Stimulated activated CD4-positive, alpha-beta T cell treated with anti-CD3 and anti-CD28 coated beads, Interleukin-12 subunit alpha, Interleukin-12 subunit beta, amount 100 ng/mL, for 4 hours (primary cell): Measurements from ENCODE around the gene NID1.

Experiments used
- DNase-seq: peaks from one replicate; pipeline ENCODE4 v3.0.0-alpha.2; 2020

NID1 gene

DNA sequence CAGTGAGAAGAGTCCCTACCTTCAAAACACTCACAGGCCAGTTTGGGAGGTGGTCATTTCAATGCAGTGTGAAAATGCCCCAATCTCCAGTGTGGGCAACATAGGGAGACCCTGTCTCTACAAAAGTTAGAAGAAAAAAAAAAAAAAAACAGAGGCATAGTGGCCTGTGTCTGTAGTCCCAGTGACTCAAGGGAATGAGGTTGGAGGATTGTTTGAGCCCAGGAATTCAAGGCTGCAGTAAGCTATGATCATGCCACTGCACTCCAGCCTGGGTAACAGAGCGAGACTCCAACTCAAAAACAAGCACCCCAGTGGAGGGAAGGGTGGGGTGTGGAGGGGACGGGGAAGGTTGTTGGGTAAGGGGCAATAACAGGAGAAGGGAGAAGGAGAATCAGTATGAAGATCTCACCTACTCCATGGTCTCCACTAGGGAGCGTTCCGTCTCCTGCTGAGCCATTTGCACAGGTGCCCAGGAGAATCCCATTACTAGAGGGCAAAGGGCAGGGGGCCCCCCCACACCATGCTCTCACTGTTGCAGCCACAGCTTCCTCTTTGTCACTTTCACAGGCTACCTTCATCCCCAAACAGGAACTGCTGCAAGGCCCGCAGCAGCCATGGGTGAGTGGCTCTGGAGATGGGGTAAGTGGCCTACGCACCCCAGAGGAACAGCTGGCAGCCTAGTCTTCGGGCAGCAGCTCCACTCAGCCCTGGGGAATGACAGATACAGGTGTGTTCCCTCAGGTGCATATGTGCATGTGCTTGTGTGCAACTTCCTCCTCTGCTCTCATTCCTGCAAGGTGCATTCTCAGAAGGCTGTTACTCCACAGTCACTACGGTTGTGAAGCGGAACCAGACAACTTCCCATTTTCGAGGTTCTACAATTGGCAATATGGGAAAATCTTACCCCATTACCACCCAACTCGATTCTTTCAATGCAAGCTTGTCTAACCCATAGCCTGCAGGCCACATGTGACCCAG lies 110.3 kb downstream of the NID1 start:
- peak; percentile 17 for DNase-seq

DNA sequence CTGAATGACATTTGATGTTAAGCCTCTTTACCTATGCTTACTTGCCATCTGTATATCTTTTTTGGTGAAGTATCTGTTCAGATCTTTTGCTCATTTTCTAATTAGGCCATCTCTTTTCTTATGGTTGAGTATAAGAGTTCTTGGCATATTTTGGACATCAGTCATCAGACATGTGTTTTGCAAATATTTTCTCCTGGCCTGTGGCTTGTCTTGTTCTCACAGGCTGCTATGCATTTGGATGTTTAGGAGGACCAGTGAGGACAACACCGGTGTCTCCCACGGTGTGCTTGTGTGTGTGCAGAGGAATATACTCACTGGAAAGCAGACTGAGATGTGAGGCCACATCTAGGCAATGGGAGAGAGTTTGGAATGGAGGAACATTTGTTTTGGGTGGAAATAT lies 111.1 kb downstream of the NID1 start:
- no peak for DNase-seq

DNA sequence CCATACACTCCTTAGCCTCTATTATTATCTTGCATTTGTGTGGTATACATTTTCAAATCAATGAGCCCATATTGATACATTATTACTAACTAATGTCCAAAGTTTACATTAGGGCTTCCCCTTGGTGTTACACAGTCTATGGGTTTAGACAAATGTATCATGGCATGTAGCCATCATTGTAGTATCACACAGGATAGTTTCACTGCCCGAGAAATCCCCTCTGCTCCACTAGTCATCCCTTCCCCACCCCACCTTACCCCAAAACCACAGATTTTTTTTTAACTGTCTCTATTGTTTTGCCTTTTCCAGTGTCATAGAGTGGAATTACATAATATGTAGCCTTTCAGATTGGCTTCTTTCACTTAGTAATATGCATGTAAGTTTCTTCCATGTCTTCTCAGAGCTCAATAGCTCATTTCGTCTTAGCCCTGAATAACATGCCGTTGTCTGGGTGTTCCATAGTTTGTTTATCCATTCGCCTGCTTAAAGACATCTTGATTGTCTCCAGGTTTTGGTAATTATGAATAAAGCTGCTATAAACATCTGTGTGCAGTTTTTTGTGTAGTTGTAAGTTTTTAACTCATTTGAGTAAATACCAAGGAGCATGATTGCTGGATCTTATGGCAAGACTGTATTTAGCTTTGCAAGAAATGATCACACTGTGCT lies 111.8 kb downstream of the NID1 start:
- no peak for DNase-seq

DNA sequence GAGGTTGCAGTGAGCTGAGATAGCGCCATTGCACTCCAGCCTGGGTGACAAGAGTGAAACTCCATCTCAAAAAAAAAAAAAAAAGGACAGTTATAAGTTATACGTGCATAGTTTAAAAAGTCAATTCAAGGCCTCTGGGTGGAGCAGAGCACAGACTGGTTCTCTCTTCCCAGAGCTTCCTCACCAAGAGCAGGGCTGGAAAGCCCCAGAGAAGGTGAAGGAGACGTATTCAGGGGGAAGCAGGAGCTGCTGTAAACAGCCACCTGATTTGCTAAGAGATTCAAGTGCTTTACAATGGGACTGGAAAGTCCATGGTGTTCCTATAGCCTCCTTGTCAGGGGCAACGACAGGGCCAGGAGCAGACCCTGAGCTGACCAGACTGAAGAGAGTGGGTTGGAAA lies 113.2 kb downstream of the NID1 start:
- DNase-seq, result no peak

DNA sequence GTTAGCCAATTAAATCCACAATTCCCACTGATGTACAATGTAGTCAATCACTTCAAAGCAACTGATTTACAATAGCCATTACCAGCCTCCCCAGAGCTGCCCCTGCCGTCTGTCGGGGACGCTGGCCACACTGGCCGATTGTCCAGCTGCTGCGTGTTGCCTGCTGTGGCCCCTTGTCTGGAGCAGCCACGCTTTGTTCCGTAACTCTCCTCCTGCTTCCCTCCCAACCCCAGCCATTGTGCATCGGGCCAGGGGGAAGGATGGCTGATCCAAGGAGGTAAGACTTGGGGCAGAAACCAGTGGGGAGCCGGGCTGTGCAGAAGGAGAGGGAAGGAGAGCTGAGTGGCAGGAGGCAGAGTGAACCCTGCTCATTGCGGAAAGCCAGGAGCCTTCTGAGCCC lies 114.6 kb downstream of the NID1 start:
- no peak for DNase-seq

GRCh38 chr1:235948774-235949427 lies 116.0 kb downstream of the NID1 start:
- no peak for DNase-seq

- DNase-seq, result no peak
These were observed 116.9 kb downstream of the NID1 start for GRCh38 chr1:235947989-235948388.

DNA sequence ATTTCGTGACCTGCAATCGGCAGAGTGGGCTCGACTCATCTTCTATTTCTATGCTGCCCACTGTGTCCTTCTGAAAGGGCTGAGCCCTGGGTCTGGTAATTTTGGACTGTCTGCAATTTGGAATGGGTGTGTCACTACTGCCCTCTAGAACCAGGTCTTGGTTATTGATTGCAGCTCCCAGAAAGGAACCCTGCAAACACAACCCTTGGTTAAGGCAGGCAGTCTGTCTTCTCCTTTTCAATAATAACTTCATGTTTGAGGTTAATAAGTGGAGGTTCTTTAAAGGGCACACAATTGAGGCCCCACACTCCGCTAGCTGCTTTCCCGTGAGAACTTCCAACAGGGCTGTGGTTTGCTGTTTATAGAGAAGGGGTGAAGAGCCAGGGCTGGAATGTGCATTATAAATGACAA lies 118.3 kb downstream of the NID1 start:
- DNase-seq, result no peak

DNA sequence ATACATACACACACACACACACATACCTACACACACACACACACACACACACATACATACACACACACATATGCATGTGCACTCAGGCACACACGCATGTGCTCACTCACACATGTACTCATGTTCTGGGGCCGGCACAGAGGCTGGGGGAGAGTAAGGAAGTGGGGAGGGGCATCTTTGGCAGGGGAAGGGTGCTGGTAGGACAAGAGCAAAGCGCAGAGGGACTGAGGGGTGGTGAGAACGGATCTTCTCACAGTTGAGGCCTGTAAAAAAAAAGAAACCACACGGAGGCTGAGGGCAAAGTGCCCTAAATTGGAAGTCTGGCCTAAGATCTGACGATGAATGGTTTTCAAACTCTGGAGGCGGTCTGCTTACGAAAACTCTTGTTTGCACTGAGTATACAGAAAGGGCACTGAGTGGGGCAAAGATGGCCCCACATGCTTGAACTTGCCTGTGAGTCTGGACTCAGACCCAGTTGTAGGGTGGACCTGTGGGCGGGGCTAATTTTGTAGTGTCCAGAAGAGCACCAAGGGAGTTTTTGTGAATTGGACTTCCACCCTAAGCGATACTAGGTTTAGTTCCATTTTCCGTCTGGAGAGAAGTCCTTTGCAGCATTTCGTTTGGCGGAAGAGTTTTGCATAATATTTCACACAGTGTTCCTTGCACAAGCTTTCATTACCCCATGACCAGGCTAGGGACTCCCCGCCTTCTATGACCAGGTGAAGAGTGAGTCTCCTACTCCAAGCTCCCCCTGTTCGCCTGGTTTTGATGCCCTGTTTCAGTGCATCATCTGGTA lies 118.9 kb downstream of the NID1 start:
- DNase-seq, result no peak

DNA sequence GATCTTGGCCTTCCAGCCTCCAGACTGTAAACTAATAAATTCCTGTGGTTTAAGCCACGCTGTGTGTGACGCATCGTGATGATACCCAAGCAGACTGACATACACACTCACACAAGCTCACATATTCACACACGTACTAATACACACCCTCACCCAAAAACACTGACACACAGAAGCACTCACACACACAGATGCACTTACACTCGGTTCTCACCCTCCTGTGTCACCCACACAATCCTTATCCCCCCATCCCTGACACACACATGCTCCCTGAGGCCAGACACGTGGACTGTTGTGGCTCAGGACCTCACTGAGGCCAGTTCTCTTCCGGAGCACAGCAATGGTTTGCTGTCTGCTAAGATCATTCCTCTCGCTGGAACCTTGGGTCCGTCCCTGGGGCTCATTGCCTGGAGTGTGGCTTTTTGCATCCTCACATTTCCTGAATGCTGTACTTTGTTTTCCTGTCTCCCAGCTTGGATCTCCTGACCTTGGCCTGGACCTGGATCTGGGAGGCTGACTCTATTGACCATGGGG lies 121.2 kb downstream of the NID1 start:
- no peak for DNase-seq

- DNase-seq, result no peak
These were observed 121.8 kb downstream of the NID1 start for GRCh38 chr1:235942979-235943575.

DNA sequence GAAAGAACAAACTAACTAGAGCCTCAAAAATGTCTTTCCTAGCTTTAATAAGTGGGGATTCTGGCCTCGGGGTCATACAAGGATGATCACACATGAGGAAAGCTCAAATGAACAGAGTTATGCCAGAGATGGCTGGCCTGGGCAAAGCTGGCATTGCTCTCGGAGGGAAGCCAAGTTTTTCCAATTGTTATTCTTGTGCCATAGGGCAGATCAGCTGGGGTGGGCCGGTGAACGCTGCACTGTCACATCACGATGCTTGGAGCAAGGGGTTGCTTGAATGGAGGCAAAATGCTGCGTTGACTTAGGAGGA lies 122.3 kb downstream of the NID1 start:
- no peak for DNase-seq

DNA sequence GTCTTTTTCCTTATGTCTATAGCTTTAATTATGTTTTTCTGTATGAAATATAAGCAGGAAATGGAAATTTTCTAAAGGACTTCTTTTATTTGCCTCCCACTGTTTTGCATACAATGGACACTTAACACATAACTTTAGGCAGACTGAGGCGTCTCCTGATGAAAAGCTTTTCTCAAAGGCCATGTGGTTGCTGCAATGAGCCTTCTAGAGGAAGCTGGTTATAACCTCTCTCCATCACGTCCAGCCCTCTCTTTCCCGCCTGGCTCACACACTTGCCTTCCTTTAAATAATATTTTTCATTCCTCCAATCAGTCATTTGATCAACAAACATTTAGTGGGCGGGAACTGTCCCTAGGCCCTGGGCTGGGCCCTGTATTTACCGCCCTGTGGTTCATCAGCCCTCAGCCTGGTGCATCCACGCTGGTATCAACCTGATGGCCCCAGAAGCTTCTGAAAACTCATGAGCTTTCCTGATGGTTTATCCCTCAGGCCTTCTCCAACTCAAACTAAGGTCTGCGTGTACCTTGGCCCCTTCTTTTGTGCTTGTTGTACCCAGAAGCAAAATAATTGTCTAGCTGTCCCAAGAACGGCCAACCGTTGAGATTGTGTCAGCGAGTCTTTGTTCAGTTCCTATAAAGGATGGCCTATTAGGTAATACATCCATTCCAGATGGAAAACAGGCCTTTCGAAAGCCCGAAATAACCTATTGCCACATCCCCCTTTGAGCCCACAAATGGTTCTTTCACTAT lies 122.8 kb downstream of the NID1 start:
- DNase-seq, result no peak

DNA sequence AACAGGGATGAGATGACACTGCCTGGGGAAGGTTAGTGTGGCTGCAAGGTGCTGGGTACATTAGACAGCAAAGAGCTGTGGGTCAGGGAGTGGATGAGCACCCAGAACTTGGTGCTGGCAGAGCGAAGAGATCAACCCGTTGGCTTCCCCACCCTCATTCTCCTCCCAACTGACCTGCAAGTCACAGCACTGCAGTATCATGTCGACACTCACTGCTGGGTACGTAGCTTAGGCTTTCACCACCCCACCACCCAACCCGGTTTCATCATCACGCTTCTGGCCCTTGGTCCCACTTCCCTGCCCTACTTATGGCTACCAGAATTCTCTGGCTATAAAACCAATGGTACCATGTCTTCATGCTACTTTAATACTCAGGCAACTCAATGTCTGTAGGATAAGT lies 124.6 kb downstream of the NID1 start:
- DNase-seq, result no peak

DNA sequence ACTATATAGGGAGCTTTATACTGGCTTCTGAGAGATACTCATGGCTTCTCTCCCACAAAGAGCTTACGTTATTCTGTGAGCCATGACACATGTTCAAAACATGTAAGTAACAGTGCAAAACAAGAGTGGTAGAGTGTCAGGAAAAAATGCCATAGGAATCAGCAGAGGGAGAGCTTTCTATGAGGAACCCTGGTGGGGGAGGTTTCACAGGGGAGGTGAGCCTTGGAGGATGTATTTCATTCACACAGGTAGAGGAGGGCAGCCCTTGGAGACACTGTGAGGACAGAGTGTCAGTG lies 125.5 kb downstream of the NID1 start:
- no peak for DNase-seq

GRCh38 chr1:235938709-235939479 lies 126.0 kb downstream of the NID1 start:
- no peak for DNase-seq

DNA sequence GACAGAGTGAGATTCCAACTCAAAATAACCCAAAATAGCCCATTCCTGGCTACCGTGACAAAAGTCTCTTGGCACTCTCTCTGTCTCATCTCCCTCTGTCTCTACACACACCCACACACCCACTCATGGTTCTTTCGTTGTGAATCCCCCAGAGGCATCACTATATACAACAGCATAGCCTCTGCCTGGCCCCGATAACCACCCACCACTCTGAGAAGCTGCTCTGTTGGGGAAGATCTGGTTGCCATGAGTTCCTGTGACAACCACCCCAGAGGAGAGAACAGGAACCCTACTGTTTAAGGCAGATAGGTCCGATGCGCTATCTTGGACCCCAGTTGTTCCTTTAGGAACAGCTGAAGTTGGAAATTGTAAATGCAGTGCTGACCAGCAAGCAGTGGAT lies 127.8 kb downstream of the NID1 start:
- no peak for DNase-seq

- no peak for DNase-seq
These were observed 129.4 kb downstream of the NID1 start for GRCh38 chr1:235935235-235936225.

DNA sequence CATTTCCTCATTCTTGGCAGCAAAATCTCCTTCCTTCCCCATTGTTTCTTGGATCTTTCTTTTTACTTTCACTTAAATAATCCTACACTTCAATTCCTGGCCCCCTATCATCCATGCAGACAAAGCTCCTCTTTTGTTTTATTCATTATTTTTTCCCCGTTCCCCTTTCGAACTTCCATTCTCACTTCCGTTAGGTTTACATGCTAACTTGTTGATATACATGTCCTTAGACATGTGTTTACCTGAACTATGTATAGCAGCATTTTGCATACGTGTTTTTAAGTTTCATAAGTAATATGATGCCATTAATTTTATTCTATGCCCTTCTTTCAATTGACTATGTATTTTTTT lies 131.1 kb downstream of the NID1 start:
- no peak for DNase-seq
